ENCODE results near the gene FHL1.
A peak's percentile ranks its signal among the peaks of the same experiment; 100 is the strongest.
"Not testable (repeated sequence)": the region's sequence is repeated elsewhere in the genome, so short reads cannot be mapped to it uniquely, and the experiment has no call there.

Gene FHL1

GRCh38 chrX:136210806-136211205, 63.5 kb downstream of the FHL1 start:
- DNase-seq = no peak

GRCh38 chrX:136211766-136212556, 64.6 kb downstream of the FHL1 start:
- no peak for DNase-seq

- no peak for DNase-seq
Measured at GRCh38 chrX:136212557-136213111, 65.3 kb downstream of the FHL1 start.

GRCh38 chrX:136214551-136214950, 67.2 kb downstream of the FHL1 start:
- peak; percentile 57 to 84 for DNase-seq

- DNase-seq = no peak
Measured at GRCh38 chrX:136215559-136215958, 68.2 kb downstream of the FHL1 start.

GRCh38 chrX:136219893-136220292, 72.6 kb downstream of the FHL1 start:
- peak; percentile 5 to 58 for DNase-seq

- DNase-seq = peak in 1 of 2 experiments; percentile 18
Measured at GRCh38 chrX:136220540-136220939, 73.2 kb downstream of the FHL1 start.

GRCh38 chrX:136220951-136221350, 73.6 kb downstream of the FHL1 start:
- no peak for DNase-seq

- DNase-seq = no peak
Measured at GRCh38 chrX:136221851-136222513, 74.6 kb downstream of the FHL1 start.

- DNase-seq = no peak
Measured at GRCh38 chrX:136227074-136227473, 79.7 kb downstream of the FHL1 start.

GRCh38 chrX:136227948-136228838, 80.9 kb downstream of the FHL1 start:
- peak in 1 of 2 experiments; percentile 12 for DNase-seq

GRCh38 chrX:136228839-136229207, 81.5 kb downstream of the FHL1 start:
- DNase-seq = no peak

- no peak for DNase-seq
Measured at GRCh38 chrX:136237074-136237473, 89.7 kb downstream of the FHL1 start.

- not testable (repeated sequence) for DNase-seq
Measured at GRCh38 chrX:136237849-136238248, 90.5 kb downstream of the FHL1 start.

GRCh38 chrX:136246201-136246600, 98.9 kb downstream of the FHL1 start:
- no peak for DNase-seq

GRCh38 chrX:136250191-136251040, 103.1 kb downstream of the FHL1 start:
- peak in 1 of 2 experiments; percentile 23 for DNase-seq

GRCh38 chrX:136251041-136251991, 104.0 kb downstream of the FHL1 start, which contains the start of gene MAP7D3:
MAP7D3 (minus strand) TSS chrX:136251400; CDS start chrX:136251358, 42 bp downstream.
- peak; percentile 6 to 46 for DNase-seq

GRCh38 chrX:136255541-136255940, 108.2 kb downstream of the FHL1 start:
- no peak for DNase-seq

- DNase-seq = no peak
Measured at GRCh38 chrX:136256026-136256425, 108.7 kb downstream of the FHL1 start.

GRCh38 chrX:136258951-136259350, 111.6 kb downstream of the FHL1 start:
- DNase-seq = no peak

GRCh38 chrX:136259543-136259942, 112.2 kb downstream of the FHL1 start:
- peak; percentile 31 to 53 for DNase-seq
